HG02798 (cell line): ENCODE measurements around the gene ANXA7.
"Not testable (repeated sequence)": the region's sequence is repeated elsewhere in the genome, so short reads cannot be mapped to it uniquely, and the experiment has no call there.

ENCODE experiments used
- ATAC-seq: cut with Tn5 transposase; IDR thresholded peaks from one replicate; pipeline ENCODE4 v1.9.1; 2021; ENCODE audit warnings: mild to moderate bottlenecking; ENCODE audit not compliant: unreplicated experiment, poor library complexity

ANXA7 gene

DNA sequence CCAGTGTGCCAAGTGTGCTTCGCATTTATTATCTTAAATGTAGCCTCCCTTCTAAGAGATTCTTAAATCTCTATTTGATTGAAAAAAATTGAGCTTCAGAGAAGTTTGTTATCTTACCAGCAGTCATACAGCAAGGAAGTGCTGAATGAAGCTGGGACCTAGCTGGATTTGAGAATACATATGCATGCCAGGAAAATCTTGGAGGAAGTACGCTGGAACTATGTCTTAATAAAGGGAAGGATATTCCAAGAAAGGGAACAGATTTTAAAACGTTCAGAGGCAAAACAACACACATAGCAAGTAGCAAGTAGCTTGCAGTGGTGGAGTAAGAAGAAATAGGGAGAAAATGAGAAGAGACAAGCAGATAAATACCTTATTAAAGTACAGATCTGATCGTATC lies 56.7 kb downstream of the ANXA7 start:
- no peak for ATAC-seq

DNA sequence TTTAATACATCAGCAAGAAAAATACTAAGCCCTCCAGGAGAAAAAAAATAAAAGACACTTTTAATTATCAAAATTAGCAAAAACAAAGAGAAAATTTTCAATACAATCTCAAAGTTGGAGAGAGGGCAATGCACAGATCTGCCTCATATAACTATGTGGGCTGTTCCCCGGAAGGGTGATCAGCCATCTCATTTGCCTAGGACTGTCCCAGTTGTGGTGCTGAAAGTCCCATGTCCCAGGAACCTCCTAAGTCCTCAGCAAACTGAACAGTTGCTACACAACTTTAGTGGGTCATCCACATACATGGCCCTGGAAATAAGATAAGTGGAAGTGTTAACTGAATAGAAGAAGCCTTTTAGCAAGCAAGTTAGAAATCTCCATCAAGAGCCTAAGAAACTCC lies 69.6 kb downstream of the ANXA7 start:
- no peak for ATAC-seq

DNA sequence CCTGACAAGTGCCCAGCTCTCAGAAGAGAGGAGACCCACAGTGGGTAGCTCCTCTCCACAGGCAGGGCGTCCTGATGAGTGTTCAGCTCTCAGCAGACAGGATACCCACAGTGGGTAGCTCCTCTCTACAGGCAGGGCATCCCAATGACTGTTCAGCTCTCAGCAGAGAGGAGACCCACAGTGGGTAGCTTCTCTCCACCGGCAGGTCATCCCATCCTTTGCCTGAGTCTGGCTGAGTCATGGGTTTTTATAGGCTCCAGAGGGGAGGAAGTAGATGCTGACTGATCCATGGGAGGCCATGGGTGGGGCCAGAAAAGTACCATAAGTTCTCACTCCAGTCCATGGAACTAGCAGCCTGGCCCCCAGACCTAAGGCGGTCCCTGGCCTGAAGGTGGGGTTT lies 73.7 kb downstream of the ANXA7 start:
- no peak for ATAC-seq

DNA sequence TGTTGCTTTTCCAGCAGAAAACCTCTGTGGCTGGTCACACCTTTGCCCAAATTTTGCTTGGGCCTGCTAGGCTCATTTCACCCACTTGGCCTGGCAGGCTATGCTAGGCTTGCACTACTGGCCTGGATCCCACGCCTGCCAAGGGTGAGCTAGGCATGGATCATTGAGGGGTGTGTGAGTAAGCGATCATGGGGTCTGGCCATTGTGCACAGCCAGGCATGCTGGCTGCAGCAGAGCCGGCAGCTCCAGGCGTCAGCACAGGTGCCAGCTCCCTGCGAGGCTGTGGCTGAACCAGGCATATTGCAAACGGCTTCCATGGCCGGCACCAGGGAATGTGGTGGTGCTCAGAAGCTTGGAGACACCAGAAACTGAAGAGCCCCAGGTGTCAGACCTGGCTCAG lies 74.4 kb downstream of the ANXA7 start:
- no peak for ATAC-seq

DNA sequence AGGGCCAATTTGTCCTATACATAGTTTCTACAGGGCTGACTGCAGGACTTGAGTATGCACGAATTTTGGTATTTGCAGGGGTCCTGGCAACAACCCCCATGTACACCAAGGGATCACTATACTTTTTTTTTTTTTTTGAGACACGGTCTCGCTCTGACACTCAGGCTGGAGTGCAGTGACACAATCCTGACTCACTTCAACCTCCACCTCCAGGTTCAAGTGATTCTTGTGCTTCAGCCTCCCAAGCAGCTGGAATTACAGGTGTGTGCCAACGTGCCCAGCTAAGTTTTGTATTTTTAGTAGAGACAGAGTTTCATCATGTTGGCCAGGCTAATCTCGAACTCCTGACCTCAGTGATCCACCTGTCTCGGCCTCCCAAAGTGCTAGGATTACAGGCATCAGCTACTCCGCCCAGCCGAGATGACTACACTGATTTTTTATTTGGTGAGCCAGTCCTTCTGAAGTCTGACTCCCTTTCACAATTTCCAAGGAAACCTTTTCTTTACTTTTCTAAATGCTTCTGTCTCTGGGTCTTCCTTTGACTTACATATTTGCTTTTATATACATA lies 75.0 kb downstream of the ANXA7 start:
- ATAC-seq: no peak

DNA sequence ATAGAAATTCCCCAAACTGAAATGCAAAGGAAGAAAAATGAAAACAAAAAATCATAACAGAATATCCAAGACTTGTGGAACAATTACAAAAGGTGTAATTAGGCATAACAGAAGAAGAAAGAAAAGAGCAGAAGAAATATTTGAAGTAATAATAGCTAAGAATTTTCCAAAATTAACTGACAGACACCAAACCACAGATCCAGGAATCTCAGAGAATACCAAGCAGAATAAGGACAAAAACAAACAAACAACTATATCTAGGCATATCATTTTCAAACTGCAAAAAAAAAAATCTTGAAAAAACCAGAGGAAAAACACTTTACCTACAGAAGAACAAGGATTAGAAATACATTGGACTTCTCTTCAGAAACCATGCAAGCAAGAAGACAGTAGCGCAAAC lies 80.7 kb downstream of the ANXA7 start:
- no peak for ATAC-seq

DNA sequence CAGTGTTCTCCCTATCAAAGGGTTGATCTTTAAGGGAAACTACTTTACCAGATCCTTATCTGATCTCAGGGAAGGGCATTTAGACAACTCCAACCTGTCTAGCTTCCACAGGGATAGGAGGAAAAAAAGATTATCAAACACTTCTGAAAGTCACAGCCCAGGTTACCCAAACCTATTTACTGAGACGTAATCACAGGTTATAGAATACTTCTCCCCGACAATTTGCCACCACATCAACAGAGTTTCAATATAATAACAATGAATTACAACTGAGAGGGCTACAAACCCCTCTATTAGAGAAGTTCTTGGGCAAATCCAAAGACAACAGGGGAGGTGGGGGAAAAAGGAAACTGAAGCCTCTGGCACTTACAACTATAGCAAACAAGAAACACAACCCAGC lies 81.5 kb downstream of the ANXA7 start:
- no peak for ATAC-seq

DNA sequence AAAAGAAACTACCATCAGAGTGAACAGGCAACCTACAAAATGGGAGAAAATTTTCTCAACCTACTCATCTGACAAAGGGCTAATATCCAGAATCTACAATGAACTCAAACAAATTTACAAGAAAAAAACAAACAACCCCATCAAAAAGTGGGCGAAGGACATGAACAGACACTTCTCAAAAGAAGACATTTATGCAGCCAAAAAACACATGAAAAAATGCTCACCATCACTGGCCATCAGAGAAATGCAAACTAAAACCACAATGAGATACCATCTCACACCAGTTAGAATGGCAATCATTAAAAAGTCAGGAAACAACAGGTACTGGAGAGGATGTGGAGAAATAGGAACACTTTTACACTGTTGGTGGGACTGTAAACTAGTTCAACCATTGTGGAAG lies 85.3 kb downstream of the ANXA7 start:
- ATAC-seq: not testable (repeated sequence)

DNA sequence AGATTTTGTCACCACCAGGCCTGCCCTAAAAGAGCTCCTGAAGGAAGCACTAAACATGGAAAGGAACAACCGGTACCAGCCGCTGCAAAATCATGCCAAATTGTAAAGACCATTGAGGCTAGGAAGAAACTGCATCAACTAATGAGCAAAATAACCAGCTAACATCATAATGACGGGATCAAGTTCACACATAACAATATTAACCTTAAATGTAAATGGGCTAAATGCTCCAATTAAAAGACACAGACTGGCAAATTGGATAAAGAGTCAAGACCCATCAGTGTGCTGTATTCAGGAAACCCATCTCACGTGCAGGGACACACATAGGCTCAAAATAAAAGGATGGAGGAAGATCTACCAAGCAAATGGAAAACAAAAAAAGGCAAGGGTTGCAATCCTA lies 88.6 kb downstream of the ANXA7 start:
- ATAC-seq: not testable (repeated sequence)
